Mesothelial cell of epicardium (in vitro differentiated cells): ENCODE measurements around the gene DNAAF6. TPM values are rescaled to one million over a fixed set of nuclear protein-coding genes. Genes with fewer than 3 reads are reported as not detected.

Experiments
- DNase-seq, 2 experiments: peaks; one replicate each; pipeline ENCODE4 v3.0.0; 2021; ENCODE audit warnings: low spot score in 2 of 2; ENCODE audit not compliant: unreplicated experiment in 2 of 2
- H3K27ac Mint-ChIP-seq: 2 replicates; pipeline ENCODE4 v1.8.0; 2021; ENCODE audit warnings: mixed read lengths
- H3K27me3 Mint-ChIP-seq: 2 replicates; pipeline ENCODE4 v1.8.0; 2021; ENCODE audit warnings: low read depth, mixed read lengths
- H3K36me3 Mint-ChIP-seq: 2 replicates; pipeline ENCODE4 v1.8.0; 2021; ENCODE audit warnings: mixed read lengths
- H3K4me1 Mint-ChIP-seq: 2 replicates; pipeline ENCODE4 v1.8.0; 2021; ENCODE audit warnings: mixed read lengths
- H3K4me3 Mint-ChIP-seq: 2 replicates; pipeline ENCODE4 v1.8.0; 2021; ENCODE audit warnings: mild to moderate bottlenecking, moderate library complexity, mixed read lengths
- H3K9me3 Mint-ChIP-seq: 2 replicates; pipeline ENCODE4 v1.8.0; 2021; ENCODE audit warnings: mixed read lengths
- total RNA-seq: library from RNA; stranded (reverse); gene quantifications from 3 replicates; pipeline ENCODE4 v1.2.1, GENCODE V29; 2021
- TF ChIP-seq, protein P1 (sequence below): fragments of 200-600 bp; sonication (generic); IDR thresholded peaks from one replicate; pipeline ENCODE4 v1.5.0; 2021; ENCODE audit warnings: antibody characterized with exemption; ENCODE audit not compliant: unreplicated experiment

The DNAAF6 gene
- total RNA-seq, 1 donor from 2014 or later, result not detected

DNA sequence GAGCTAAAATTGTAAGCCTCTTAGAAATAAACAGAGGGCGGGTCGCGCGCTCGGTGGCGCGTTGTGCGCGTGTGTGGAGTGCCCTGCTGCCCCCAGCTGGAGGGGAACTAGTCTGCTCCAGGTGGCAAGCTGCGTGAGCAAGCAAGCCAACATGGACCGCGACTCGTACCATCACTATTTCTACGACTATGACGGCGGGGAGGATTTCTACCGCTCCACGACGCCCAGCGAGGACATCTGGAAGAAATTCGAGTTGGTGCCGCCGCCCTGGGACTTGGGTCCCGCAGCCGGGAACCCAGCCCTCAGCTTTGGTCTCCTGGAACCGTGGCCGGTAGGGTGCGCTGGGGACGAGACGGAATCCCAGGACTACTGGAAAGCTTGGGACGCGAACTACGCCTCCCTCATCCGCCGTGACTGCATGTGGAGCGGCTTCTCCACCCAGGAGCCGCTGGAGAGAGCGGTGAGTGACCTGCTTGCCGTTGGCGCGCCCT lies 66.1 kb downstream of the DNAAF6 start:
- Mint-ChIP-seq H3K4me3 (peak overlapping the region; percentile 22), H3K4me1 (no peaks in the 10 kb centered on the region), H3K36me3 (no peaks in the 10 kb centered on the region), H3K27ac (no peak overlapping the region), H3K9me3 (peaks cover 21% of the 10 kb centered on the region), H3K27me3 (peaks cover 21% of the 10 kb centered on the region)
- TF ChIP-seq, protein P1, sequence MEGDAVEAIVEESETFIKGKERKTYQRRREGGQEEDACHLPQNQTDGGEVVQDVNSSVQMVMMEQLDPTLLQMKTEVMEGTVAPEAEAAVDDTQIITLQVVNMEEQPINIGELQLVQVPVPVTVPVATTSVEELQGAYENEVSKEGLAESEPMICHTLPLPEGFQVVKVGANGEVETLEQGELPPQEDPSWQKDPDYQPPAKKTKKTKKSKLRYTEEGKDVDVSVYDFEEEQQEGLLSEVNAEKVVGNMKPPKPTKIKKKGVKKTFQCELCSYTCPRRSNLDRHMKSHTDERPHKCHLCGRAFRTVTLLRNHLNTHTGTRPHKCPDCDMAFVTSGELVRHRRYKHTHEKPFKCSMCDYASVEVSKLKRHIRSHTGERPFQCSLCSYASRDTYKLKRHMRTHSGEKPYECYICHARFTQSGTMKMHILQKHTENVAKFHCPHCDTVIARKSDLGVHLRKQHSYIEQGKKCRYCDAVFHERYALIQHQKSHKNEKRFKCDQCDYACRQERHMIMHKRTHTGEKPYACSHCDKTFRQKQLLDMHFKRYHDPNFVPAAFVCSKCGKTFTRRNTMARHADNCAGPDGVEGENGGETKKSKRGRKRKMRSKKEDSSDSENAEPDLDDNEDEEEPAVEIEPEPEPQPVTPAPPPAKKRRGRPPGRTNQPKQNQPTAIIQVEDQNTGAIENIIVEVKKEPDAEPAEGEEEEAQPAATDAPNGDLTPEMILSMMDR, result no peak
- no peak for DNase-seq

DNA sequence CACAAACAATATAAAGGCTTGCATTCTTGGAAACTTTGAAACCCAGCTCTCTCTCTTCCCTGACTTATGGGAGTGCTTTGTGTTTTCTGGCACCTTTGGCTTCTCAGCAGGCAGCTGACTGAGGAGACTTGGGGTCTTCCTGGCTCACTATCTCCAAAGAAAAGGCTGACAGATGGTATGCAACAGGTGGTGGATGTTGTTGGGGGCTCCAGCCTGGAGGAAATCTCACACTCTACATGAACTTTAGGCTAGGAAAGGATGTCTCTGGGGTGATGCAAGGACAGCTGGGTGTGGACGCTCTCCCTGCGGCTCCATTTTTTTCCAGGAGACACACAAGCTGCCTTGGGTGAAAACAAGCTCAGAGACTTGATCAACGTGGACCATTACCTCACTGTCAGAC lies 67.4 kb downstream of the DNAAF6 start:
- DNase-seq, result no peak
- H3K4me3 Mint-ChIP-seq, result no peak overlapping the region
- TF ChIP-seq, protein P1, result no peak
- H3K36me3 Mint-ChIP-seq, result no peaks in the 10 kb centered on the region
- H3K4me1 Mint-ChIP-seq, result no peaks in the 10 kb centered on the region
- H3K9me3 Mint-ChIP-seq, result peaks cover 21% of the 10 kb centered on the region
- peaks cover 21% of the 10 kb centered on the region for H3K27me3 Mint-ChIP-seq
- no peak overlapping the region for H3K27ac Mint-ChIP-seq

DNA sequence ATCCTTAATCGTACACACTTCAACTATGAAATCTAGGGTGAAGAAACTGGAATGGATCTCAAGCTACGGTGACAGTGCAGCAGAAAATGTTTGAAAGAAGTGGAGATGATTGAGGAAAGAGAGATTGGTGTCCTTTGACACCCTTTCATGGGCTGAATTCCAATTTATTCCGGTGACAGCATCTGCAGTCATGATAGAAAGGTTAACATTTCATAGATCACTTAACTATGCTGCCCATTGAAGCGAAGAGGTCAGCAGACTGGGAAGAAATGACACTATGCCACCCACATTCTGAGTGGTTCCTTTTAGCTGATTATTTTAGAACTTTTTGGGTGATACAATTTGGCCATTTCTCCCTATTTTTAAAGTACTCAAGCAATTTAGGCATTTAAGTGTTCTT lies 82.3 kb downstream of the DNAAF6 start:
- peaks cover 33% of the 10 kb centered on the region for H3K9me3 Mint-ChIP-seq
- no peaks in the 10 kb centered on the region for H3K4me1 Mint-ChIP-seq
- no peak for DNase-seq
- peaks cover 5% of the 10 kb centered on the region for H3K27me3 Mint-ChIP-seq
- H3K27ac Mint-ChIP-seq, result no peak overlapping the region
- TF ChIP-seq, protein P1, result no peak
- no peak overlapping the region for H3K4me3 Mint-ChIP-seq
- no peaks in the 10 kb centered on the region for H3K36me3 Mint-ChIP-seq

DNA sequence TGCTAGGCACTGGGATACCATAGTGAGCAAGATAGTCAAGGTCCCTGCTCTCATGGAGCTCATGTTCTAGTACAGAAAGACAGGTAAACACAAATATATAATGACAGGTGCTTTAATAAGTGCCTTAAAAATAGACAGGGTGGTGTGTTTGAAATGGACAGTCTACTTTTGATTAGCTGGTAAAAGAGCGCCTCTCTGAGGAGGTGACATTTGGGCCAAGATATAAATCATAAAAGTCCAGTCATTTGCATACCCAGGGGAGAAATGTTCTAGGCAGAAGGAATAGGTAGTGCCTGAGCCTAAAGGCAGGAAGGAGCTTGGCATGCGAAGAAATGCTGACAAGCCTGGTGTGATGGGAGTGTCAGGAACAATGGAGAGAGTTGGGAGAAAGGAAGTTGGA lies 83.6 kb downstream of the DNAAF6 start:
- DNase-seq, result no peak
- Mint-ChIP-seq H3K36me3 (no peaks in the 10 kb centered on the region), H3K27ac (no peak overlapping the region), H3K27me3 (no peaks in the 10 kb centered on the region), H3K9me3 (peaks cover 35% of the 10 kb centered on the region), H3K4me1 (no peaks in the 10 kb centered on the region), H3K4me3 (no peak overlapping the region)
- TF ChIP-seq, protein P1, result no peak

DNA sequence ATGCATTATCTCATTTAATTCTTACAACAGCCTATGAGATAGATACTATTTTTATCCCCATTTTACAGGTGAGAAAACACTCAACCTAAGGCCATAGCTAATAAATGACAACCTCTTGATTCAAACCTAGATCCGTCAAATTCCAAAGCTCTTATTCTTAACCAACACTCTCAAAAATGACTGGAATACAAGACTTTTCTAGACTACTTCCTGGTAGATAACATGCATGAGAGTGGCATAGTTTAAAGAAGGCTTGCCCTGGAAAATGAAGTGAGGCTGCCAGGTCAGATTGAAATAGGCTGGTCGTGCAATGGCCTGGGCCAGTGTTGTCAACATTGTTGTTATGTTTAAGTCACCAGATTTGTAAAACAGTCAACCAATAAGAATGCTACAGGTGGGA lies 86.6 kb downstream of the DNAAF6 start:
- no peak overlapping the region for H3K4me3 Mint-ChIP-seq
- TF ChIP-seq, protein P1, result no peak
- H3K9me3 Mint-ChIP-seq, result peaks cover 43% of the 10 kb centered on the region
- DNase-seq, result no peak
- H3K27ac Mint-ChIP-seq, result no peak overlapping the region
- no peaks in the 10 kb centered on the region for H3K4me1 Mint-ChIP-seq
- H3K36me3 Mint-ChIP-seq, result no peaks in the 10 kb centered on the region
- no peaks in the 10 kb centered on the region for H3K27me3 Mint-ChIP-seq

Other genes with a start within 250 kb of the DNAAF6 start
- 22.2 to 23.0 TPM (median 22.9 TPM) in 3 replicates for gene MORC4, start 206.4 kb upstream of the DNAAF6 start, total RNA-seq
- 21.8 to 24.2 TPM (median 22.5 TPM) in 3 replicates for gene RBM41, start 87.8 kb upstream of the DNAAF6 start, total RNA-seq
- 2.5 to 4.0 TPM (median 2.7 TPM) in 3 replicates for gene NUP62CL, start 178 bp upstream of the DNAAF6 start, total RNA-seq
- gene FRMPD3, start 243.0 kb downstream of the DNAAF6 start, total RNA-seq, result 0.29 to 0.42 TPM (median 0.38 TPM) in 3 replicates